HepG2 (cell line): ENCODE data around the gene FSHR.

Source experiments
- KLF11 ChIP-seq: IDR thresholded peaks from 2 replicates; pipeline ENCODE4 v1.6.1; 2016; ENCODE audit warnings: missing compliant biosample characterization
- POLR2A ChIP-seq, 2 experiments: IDR thresholded peaks; 2 replicates each; pipeline ENCODE4 v1.6.1; 2011; ENCODE audit warnings: low read depth in 2 of 2, low read length in 2 of 2, mild to moderate bottlenecking in 1 of 2, moderate library complexity in 1 of 2; ENCODE audit not compliant: insufficient read depth in 1 of 2
- PRDM15 ChIP-seq: sonication (generic); formaldehyde crosslinking; IDR thresholded peaks from 2 replicates; pipeline ENCODE4 v1.4.0; 2020; ENCODE audit warnings: missing genetic modification reagents

- TF ChIP-seq POLR2A (IDR thresholded peaks at IDR 0.05; ENCODE audit: insufficient read depth in 1 of 2, low read depth in 2 of 2, low read length in 2 of 2) (no peak), KLF11 (CRISPR knock-in tag) (no peak), PRDM15 (no peak)
Observed at GRCh38 chr2:49186050-49186648, 31.8 kb upstream of the FSHR start.
